Bronchial epithelial cell (primary cell): Measurements from ENCODE around the gene STARD7. TPM values are rescaled to one million over a fixed set of nuclear protein-coding genes. Genes with fewer than 3 reads are reported as not detected.

Experiments
- DNase-seq: peaks from one replicate; pipeline ENCODE4 v3.0.0-alpha.2; 2010; ENCODE audit warnings: low read depth
- FAIRE-seq: peaks from 2 replicates; lab custom pipeline; 2011; peaks lifted over from hg19 to GRCh38; lab: Jason Lieb, UNC
- H3K27me3 ChIP-seq: 2 replicates; pipeline ENCODE4 v1.5.1; 2011; ENCODE audit warnings: low read length; ENCODE audit not compliant: control insufficient read depth, insufficient read depth
- H3K36me3 ChIP-seq: 2 replicates; pipeline ENCODE4 v1.5.1; 2011; ENCODE audit warnings: low read length; ENCODE audit not compliant: control insufficient read depth, insufficient read depth
- H3K4me3 ChIP-seq: 2 replicates; pipeline ENCODE4 v1.5.1; 2011; ENCODE audit warnings: mild to moderate bottlenecking, low read depth, low read length, control low read depth
- total RNA-seq: library from RNA; depleted of rRNA; stranded (reverse); fragments of >200 nt; gene quantifications from 2 replicates; pipeline ENCODE4 v1.2.1, GENCODE V29; 2014
- TF ChIP-seq, protein P1 (sequence below): IDR thresholded peaks from 2 replicates; pipeline ENCODE4 v1.5.1; 2011; ENCODE audit warnings: mild to moderate bottlenecking, moderate library complexity, low read length, control low read depth, inconsistent platforms; ENCODE audit not compliant: insufficient read depth, severe bottlenecking

The STARD7 gene
- total RNA-seq, 1 donor from 2014 or later: 93.7 TPM

- H3K4me3 ChIP-seq: no peak overlapping the region
- H3K36me3 ChIP-seq: peaks cover 8% of the 10 kb centered on the region
- H3K27me3 ChIP-seq: no peaks in the 10 kb centered on the region
- TF ChIP-seq, protein P1, sequence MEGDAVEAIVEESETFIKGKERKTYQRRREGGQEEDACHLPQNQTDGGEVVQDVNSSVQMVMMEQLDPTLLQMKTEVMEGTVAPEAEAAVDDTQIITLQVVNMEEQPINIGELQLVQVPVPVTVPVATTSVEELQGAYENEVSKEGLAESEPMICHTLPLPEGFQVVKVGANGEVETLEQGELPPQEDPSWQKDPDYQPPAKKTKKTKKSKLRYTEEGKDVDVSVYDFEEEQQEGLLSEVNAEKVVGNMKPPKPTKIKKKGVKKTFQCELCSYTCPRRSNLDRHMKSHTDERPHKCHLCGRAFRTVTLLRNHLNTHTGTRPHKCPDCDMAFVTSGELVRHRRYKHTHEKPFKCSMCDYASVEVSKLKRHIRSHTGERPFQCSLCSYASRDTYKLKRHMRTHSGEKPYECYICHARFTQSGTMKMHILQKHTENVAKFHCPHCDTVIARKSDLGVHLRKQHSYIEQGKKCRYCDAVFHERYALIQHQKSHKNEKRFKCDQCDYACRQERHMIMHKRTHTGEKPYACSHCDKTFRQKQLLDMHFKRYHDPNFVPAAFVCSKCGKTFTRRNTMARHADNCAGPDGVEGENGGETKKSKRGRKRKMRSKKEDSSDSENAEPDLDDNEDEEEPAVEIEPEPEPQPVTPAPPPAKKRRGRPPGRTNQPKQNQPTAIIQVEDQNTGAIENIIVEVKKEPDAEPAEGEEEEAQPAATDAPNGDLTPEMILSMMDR: no peak
- FAIRE-seq (no peak), DNase-seq (peak; percentile 29)
These were observed 61.6 kb downstream of the STARD7 start for GRCh38 chr2:96146881-96147592.

DNA sequence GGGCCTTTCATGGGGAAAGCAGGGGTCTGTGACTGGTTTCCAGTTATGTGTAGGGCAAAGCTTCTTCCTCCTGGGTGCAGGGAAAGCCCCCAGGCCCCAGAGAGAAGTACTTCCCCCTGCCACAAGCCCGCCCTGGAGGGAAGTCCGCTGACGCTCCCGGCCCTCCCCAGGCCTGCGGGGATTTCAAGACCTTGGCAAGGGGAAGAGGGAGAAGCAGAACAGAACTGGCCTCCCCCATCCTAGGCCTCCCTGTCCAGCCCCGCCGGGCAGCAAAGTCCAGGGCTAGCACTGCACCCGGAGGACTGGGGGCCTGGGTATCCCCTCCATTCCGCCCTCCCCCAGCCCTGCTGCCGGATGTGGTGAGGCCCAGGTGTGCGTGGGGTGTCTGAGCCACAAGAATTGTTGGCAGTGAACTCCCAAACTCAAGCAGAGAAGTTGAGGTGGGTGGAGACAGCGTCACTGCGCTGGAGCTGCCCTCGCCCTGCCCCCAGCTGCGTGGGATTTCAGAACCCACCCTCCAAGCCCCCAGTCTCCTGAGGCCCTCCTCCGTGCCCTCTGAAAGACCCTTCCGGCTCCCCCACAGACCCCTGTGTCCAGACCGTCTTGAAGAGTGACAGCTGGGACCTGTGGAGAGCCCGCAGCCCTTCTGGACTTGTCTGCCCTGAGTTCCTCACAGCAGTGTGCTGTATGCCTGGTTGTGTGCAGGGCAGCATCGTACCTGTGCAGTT is 62.3 kb downstream of the STARD7 start:
- Histone ChIP-seq H3K36me3 (peaks cover 8% of the 10 kb centered on the region), H3K4me3 (no peak overlapping the region), H3K27me3 (no peaks in the 10 kb centered on the region)
- TF ChIP-seq, protein P1: no peak
- DNase-seq: peak; percentile 52
- FAIRE-seq: no peak

DNA sequence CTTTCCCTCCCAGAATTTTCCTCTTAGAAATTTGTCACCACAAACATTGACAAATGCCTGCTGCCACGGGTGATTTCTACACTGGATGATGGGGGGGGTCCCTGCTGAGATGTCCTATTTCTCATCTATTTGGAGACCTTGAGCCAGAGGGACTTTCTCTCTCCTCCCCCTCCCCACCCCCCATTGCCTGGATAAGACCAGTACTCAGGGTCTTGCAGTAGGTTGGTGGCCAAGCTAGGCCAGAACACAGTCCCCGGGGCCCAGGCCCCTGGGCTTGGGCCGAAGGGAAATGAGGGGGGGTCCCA is 62.8 kb downstream of the STARD7 start:
- DNase-seq (no peak), FAIRE-seq (no peak)
- no peaks in the 10 kb centered on the region for H3K27me3 ChIP-seq
- H3K36me3 ChIP-seq: peaks cover 8% of the 10 kb centered on the region
- H3K4me3 ChIP-seq: peak overlapping the region; percentile 53
- TF ChIP-seq, protein P1: no peak

DNA sequence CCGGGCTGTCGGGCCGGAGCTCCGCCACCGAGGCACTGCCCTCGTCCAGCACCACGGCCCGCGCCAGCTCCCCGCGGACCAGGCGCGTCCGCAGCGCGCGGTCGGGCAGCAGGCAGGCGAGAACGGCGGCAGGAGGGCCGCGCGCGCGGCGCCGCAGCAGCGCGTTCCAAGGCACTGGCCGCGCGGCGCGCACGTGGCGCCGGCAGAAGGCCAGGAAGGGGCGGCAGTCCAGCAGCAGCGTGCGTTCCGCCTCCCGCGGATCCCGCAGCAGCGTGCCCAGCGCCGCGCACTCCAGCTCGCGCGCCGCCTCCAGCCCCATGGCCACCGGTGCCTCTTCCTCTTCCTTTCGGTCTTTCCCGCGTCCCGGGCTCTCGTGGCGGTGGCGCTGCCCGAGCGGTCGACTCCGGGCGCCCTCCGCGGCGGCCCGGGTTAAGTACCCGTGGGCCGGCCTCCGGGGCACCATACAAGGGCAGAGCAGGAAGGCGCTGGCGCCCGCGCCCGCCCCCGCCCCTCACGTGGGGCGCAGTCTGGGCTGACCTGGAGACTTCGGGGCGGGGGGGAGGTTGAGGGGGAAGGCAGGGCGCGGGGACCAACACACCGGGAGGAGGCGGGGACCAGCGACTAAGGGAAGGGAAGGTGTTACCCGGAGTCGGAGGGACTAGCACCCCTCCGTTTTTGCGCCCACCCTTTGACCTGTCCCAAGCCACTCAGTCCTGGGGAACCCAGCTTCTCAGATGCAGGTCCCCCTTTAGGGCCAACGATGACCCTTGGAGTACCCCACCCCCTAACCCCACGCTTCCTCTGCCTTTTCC is 63.4 kb downstream of the STARD7 start, which contains the start of gene DUSP2:
Gene DUSP2 (minus strand): TSS at position 405 of the 812 bp plus-strand sequence. CDS start 86 bp downstream, at position 319.
- Histone ChIP-seq H3K27me3 (no peaks in the 10 kb centered on the region), H3K36me3 (peaks cover 8% of the 10 kb centered on the region), H3K4me3 (peak within 1 kb of the TSS; percentile 53)
- DNase-seq (peak; percentile 31), FAIRE-seq (no peak)
- TF ChIP-seq, protein P1: no peak

- H3K4me3 ChIP-seq: peak overlapping the region; percentile 53
- FAIRE-seq: no peak
- peaks cover 8% of the 10 kb centered on the region for H3K36me3 ChIP-seq
- H3K27me3 ChIP-seq: no peaks in the 10 kb centered on the region
- DNase-seq: no peak
- TF ChIP-seq, protein P1: no peak
These were observed 64.1 kb downstream of the STARD7 start for GRCh38 chr2:96144481-96145035.
